ENCODE results near the gene TARS2.

The TARS2 gene

GRCh38 chr1:150477733-150478132, 9.5 kb upstream of the TARS2 start:
- H3K79me2 ChIP-seq (ENCODE audit: insufficient read depth, low read depth) = no peaks in the 10 kb centered on the region
- no peak for TF ChIP-seq CTCF (conservative IDR thresholded peaks at IDR 0.05; ENCODE audit: low read depth, low read length)
- no peaks in the 10 kb centered on the region for H3K4me1 ChIP-seq (ENCODE audit: low read depth, poor library complexity, severe bottlenecking)
- no peaks in the 10 kb centered on the region for H3K36me3 ChIP-seq (ENCODE audit: insufficient read depth)
- H2AFZ ChIP-seq (ENCODE audit: low read depth) = no peak overlapping the region
- no peak overlapping the region for H3K9ac ChIP-seq
- no peaks in the 10 kb centered on the region; the same call in 1 of the 2 replicates for H3K27me3 ChIP-seq (ENCODE audit: insufficient read depth, low read depth)
- H4K20me1 ChIP-seq (ENCODE audit: insufficient read depth) = no peaks in the 10 kb centered on the region
- no peak overlapping the region for H3K4me3 ChIP-seq (IDR thresholded peaks at IDR 0.05; ENCODE audit: insufficient read depth, low read depth, low read length)
- H3K4me2 ChIP-seq = no peak overlapping the region
- H3K27ac ChIP-seq = no peak overlapping the region

- Histone ChIP-seq H4K20me1 (ENCODE audit: insufficient read depth) (no peaks in the 10 kb centered on the region), H2AFZ (ENCODE audit: low read depth) (no peak overlapping the region), H3K4me3 (IDR thresholded peaks at IDR 0.05; ENCODE audit: insufficient read depth, low read depth, low read length) (no peak overlapping the region), H3K4me2 (no peak overlapping the region), H3K36me3 (ENCODE audit: insufficient read depth) (no peaks in the 10 kb centered on the region), H3K27me3 (ENCODE audit: insufficient read depth, low read depth) (no peaks in the 10 kb centered on the region; the same call in 1 of the 2 replicates), H3K4me1 (ENCODE audit: low read depth, poor library complexity, severe bottlenecking) (no peaks in the 10 kb centered on the region), H3K79me2 (ENCODE audit: insufficient read depth, low read depth) (no peaks in the 10 kb centered on the region), H3K9ac (no peak overlapping the region), H3K27ac (no peak overlapping the region)
- TF ChIP-seq CTCF (conservative IDR thresholded peaks at IDR 0.05; ENCODE audit: low read depth, low read length) = no peak
These were observed 7.8 kb upstream of the TARS2 start for GRCh38 chr1:150479370-150479769.

GRCh38 chr1:150479927-150480352, 7.3 kb upstream of the TARS2 start:
- Histone ChIP-seq H3K4me3 (IDR thresholded peaks at IDR 0.05; ENCODE audit: insufficient read depth, low read depth, low read length) (no peak overlapping the region), H3K27me3 (ENCODE audit: insufficient read depth, low read depth) (no peaks in the 10 kb centered on the region; the same call in 1 of the 2 replicates), H3K36me3 (ENCODE audit: insufficient read depth) (no peaks in the 10 kb centered on the region), H3K4me2 (no peak overlapping the region), H2AFZ (ENCODE audit: low read depth) (no peak overlapping the region), H3K4me1 (ENCODE audit: low read depth, poor library complexity, severe bottlenecking) (no peaks in the 10 kb centered on the region), H4K20me1 (ENCODE audit: insufficient read depth) (no peaks in the 10 kb centered on the region), H3K27ac (no peak overlapping the region), H3K9ac (no peak overlapping the region), H3K79me2 (ENCODE audit: insufficient read depth, low read depth) (no peaks in the 10 kb centered on the region)
- no peak for TF ChIP-seq CTCF (conservative IDR thresholded peaks at IDR 0.05; ENCODE audit: low read depth, low read length)

- TF ChIP-seq CTCF (conservative IDR thresholded peaks at IDR 0.05; ENCODE audit: low read depth, low read length) = no peak
- no peak overlapping the region for H3K27ac ChIP-seq
- no peaks in the 10 kb centered on the region; the same call in 1 of the 2 replicates for H3K27me3 ChIP-seq (ENCODE audit: insufficient read depth, low read depth)
- peaks cover 11% of the 10 kb centered on the region; the same call in 1 of the 2 replicates for H3K79me2 ChIP-seq (ENCODE audit: insufficient read depth, low read depth)
- no peak overlapping the region for H3K4me3 ChIP-seq (IDR thresholded peaks at IDR 0.05; ENCODE audit: insufficient read depth, low read depth, low read length)
- no peak overlapping the region for H2AFZ ChIP-seq (ENCODE audit: low read depth)
- H3K36me3 ChIP-seq (ENCODE audit: insufficient read depth) = no peaks in the 10 kb centered on the region
- no peak overlapping the region for H3K9ac ChIP-seq
- no peaks in the 10 kb centered on the region for H4K20me1 ChIP-seq (ENCODE audit: insufficient read depth)
- no peak overlapping the region for H3K4me2 ChIP-seq
- H3K4me1 ChIP-seq (ENCODE audit: low read depth, poor library complexity, severe bottlenecking) = peaks cover 8% of the 10 kb centered on the region
These were observed 2.8 kb upstream of the TARS2 start for GRCh38 chr1:150484431-150484830.

Data from KMS-11 (cell line).